ENCODE measurements around the gene CHP2.

DNA sequence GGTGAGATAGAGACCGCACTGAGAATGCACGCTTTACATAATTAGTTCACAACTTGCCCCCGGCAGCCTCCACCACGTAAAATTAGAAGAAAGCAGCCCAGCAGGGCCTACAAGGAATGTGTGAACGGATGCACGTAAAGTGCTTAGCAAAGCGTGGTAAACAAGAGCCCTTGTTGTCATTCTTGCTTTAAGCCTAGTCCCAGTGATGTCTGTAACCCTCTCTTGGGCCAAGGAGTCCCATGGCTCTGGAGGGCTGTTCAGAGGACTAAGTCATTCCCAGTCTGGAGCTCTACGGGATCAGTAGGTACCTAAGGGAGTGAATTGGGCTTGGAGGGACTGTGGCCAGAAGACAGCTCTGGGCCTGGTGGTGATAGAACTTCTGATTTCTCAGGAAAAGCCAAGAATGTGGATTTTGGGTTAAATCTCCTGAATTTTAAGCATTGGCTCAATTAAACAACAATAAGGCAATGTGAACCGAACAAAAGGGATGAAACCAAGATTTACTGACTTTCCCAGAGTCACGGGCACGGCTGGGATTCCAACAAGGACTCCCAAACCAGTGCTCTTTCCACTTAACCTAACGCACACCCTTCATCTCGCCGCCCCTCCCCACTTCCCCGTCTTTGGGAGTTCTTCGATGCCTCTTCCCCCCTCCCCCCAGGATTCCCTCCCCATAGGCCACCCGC is 775 bp upstream of the CHP2 start:
- TF ChIP-seq CTCF (IDR thresholded peaks at IDR 0.05; ENCODE audit: low read depth, low read length) (no peak), EZH2phosphoT487 (IDR thresholded peaks at IDR 0.05; ENCODE audit: low read depth) (no peak)
